GM18951 (cell line): ENCODE results near the gene STT3B.

Experiments
- POLR2A ChIP-seq: IDR thresholded peaks from 4 replicates; pipeline ENCODE4 v1.6.1; 2011; ENCODE audit warnings: mild to moderate bottlenecking; ENCODE audit not compliant: insufficient read length, insufficient read depth; ENCODE audit errors: extremely low read depth
- in situ Hi-C: fragments of 300-500 bp; cut with MboI; formaldehyde crosslinking; loops from one replicate; pipeline ENCODE4 v1.12.0; 2022; ENCODE audit warnings: low sequenced_read_pairs, mixed read lengths, inconsistent platforms; ENCODE audit not compliant: unreplicated experiment

Gene STT3B

GRCh38 chr3:31606453-31606852 is 73.7 kb downstream of the STT3B start:
- in situ Hi-C loops = no loop called here
- TF ChIP-seq POLR2A = no peak

GRCh38 chr3:31610700-31611275 is 78.1 kb downstream of the STT3B start:
- TF ChIP-seq POLR2A = no peak
- in situ Hi-C loops = no loop called here

GRCh38 chr3:31613177-31613576 is 80.5 kb downstream of the STT3B start:
- in situ Hi-C loops = no loop called here
- no peak for TF ChIP-seq POLR2A

- TF ChIP-seq POLR2A = no peak
- in situ Hi-C loops = no loop called here
Measured at GRCh38 chr3:31613654-31614053, 80.9 kb downstream of the STT3B start.

GRCh38 chr3:31614162-31614921 is 81.6 kb downstream of the STT3B start:
- no peak for TF ChIP-seq POLR2A
- in situ Hi-C loops = no loop called here

- in situ Hi-C loops = no loop called here
- no peak for TF ChIP-seq POLR2A
Measured at GRCh38 chr3:31615071-31615875, 82.5 kb downstream of the STT3B start.

- TF ChIP-seq POLR2A = no peak
- in situ Hi-C loops = no loop called here
Measured at GRCh38 chr3:31616711-31617110, 84.0 kb downstream of the STT3B start.

- in situ Hi-C loops = no loop called here
- no peak for TF ChIP-seq POLR2A
Measured at GRCh38 chr3:31620656-31621055, 87.9 kb downstream of the STT3B start.

- TF ChIP-seq POLR2A = no peak
- in situ Hi-C loops = no loop called here
Measured at GRCh38 chr3:31621314-31621713, 88.6 kb downstream of the STT3B start.

GRCh38 chr3:31622636-31623288 is 90.0 kb downstream of the STT3B start:
- in situ Hi-C loops = no loop called here
- TF ChIP-seq POLR2A = no peak

GRCh38 chr3:31624083-31624709 is 91.5 kb downstream of the STT3B start:
- TF ChIP-seq POLR2A = no peak
- in situ Hi-C loops = no loop called here

- TF ChIP-seq POLR2A = no peak
- in situ Hi-C loops = no loop called here
Measured at GRCh38 chr3:31625358-31625757, 92.6 kb downstream of the STT3B start.

GRCh38 chr3:31629054-31629453 is 96.3 kb downstream of the STT3B start:
- no peak for TF ChIP-seq POLR2A
- in situ Hi-C loops = no loop called here

- in situ Hi-C loops = no loop called here
- no peak for TF ChIP-seq POLR2A
Measured at GRCh38 chr3:31634476-31634875, 101.8 kb downstream of the STT3B start.
